ENCODE results near the gene PLCXD3.

DNA sequence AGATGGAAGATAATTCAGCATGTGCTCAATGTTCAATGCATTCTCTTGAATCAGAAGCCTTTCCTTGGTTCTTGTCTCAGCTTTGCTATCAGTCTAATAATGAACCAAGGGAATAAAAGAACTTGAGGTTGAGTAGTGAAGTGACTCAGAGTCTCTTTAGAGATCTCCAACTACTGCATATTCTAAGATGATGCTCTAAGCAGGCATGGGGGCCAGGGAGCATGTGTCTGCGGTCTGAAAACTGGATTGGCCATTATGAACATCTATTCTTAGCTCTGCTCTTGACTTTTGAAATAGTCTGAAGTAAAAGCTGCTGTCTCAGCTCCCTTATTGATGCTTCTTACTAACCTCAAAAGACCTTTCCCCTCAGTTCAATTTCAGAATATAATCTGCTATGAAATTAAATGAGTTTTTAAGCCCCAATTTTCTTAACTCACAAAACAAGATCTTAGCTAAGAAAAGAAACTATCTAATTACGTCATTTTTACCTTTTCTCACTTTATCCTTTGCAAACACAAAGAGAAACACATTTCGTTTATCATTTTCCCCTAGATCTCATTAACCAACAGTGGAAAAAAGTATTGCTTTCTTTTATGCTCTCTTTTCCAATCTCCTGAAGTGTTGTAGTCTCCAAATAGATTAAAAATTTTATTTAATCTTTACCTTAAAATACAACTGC is 44.8 kb downstream of the PLCXD3 start:
- TF ChIP-seq, protein P1, sequence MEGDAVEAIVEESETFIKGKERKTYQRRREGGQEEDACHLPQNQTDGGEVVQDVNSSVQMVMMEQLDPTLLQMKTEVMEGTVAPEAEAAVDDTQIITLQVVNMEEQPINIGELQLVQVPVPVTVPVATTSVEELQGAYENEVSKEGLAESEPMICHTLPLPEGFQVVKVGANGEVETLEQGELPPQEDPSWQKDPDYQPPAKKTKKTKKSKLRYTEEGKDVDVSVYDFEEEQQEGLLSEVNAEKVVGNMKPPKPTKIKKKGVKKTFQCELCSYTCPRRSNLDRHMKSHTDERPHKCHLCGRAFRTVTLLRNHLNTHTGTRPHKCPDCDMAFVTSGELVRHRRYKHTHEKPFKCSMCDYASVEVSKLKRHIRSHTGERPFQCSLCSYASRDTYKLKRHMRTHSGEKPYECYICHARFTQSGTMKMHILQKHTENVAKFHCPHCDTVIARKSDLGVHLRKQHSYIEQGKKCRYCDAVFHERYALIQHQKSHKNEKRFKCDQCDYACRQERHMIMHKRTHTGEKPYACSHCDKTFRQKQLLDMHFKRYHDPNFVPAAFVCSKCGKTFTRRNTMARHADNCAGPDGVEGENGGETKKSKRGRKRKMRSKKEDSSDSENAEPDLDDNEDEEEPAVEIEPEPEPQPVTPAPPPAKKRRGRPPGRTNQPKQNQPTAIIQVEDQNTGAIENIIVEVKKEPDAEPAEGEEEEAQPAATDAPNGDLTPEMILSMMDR (IDR thresholded peaks at IDR 0.05 in 2 of 3, conservative IDR thresholded peaks at IDR 0.05 in 1 of 3; ENCODE audit: control insufficient read depth in 2 of 3, extremely low read depth in 1 of 3, insufficient read depth in 1 of 3, low read depth in 3 of 3, low read length in 3 of 3), result no peak
- TF ChIP-seq POLR2A (IDR thresholded peaks at IDR 0.05; ENCODE audit: low read depth, low read length) (no peak), RAD21 (IDR thresholded peaks at IDR 0.05; ENCODE audit: insufficient read depth, low read depth, low read length) (no peak), POU2F2 (IDR thresholded peaks at IDR 0.05; ENCODE audit: borderline replicate concordance, low read depth, low read length) (no peak), RCOR1 (conservative IDR thresholded peaks at IDR 0.05; ENCODE audit: low read depth, low read length) (no peak), CREM (IDR thresholded peaks at IDR 0.05; ENCODE audit: low read depth) (no peak), ZBTB40 (IDR thresholded peaks at IDR 0.05; ENCODE audit: borderline replicate concordance) (no peak), TCF7 (IDR thresholded peaks at IDR 0.05; ENCODE audit: borderline replicate concordance) (no peak), CBFB (IDR thresholded peaks at IDR 0.05; ENCODE audit: low read depth) (no peak), SRF (IDR thresholded peaks at IDR 0.05; ENCODE audit: low read depth in 2 of 2, low read length in 2 of 2) (no peak)
- TF ChIP-seq, protein P2, sequence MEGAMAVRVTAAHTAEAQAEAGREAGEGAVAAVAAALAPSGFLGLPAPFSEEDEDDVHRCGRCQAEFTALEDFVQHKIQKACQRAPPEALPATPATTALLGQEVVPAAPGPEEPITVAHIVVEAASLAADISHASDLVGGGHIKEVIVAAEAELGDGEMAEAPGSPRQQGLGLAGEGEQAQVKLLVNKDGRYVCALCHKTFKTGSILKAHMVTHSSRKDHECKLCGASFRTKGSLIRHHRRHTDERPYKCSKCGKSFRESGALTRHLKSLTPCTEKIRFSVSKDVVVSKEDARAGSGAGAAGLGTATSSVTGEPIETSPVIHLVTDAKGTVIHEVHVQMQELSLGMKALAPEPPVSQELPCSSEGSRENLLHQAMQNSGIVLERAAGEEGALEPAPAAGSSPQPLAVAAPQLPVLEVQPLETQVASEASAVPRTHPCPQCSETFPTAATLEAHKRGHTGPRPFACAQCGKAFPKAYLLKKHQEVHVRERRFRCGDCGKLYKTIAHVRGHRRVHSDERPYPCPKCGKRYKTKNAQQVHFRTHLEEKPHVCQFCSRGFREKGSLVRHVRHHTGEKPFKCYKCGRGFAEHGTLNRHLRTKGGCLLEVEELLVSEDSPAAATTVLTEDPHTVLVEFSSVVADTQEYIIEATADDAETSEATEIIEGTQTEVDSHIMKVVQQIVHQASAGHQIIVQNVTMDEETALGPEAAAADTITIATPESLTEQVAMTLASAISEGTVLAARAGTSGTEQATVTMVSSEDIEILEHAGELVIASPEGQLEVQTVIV (IDR thresholded peaks at IDR 0.05; ENCODE audit: borderline replicate concordance, partially characterized antibody), result no peak
- TF ChIP-seq, protein P3, sequence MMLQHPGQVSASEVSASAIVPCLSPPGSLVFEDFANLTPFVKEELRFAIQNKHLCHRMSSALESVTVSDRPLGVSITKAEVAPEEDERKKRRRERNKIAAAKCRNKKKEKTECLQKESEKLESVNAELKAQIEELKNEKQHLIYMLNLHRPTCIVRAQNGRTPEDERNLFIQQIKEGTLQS (IDR thresholded peaks at IDR 0.05; ENCODE audit: borderline replicate concordance, extremely low read depth, low read depth, low read length), result no peak
